GM12878 (cell line): Measurements from ENCODE around the gene BRAT1. TPM values are rescaled to one million over a fixed set of nuclear protein-coding genes. Genes with fewer than 3 reads are reported as not detected.

Source experiments
- ATAC-seq: fragments of 200-7000 bp; cut with Tn5 transposase; 3 replicates; pipeline ENCODE4 v1.9.1; 2020; ENCODE audit warnings: mild to moderate bottlenecking, moderate library complexity
- BruUV-seq: library from RNA; stranded (reverse); fragments of 400-500 nt; replicated peaks from 2 replicates; lab custom pipeline; 2021; lab: Mats Ljungman, UMichigan
- CTCF ChIA-PET: fragments of 300-600 bp; sonication (Branson Sonifier 250); formaldehyde crosslinking; extraction: SDS; loops from one replicate; lab custom pipeline; 2021; ENCODE audit warnings: inconsistent platforms; lab: Yijun Ruan, JAX
- POLR2A ChIA-PET: fragments of 350-600 bp; formaldehyde crosslinking; extraction: SDS; loops from one replicate; lab custom pipeline; 2021; ENCODE audit warnings: inconsistent platforms; lab: Charles Lee
- RAD21 ChIA-PET: fragments of 300-600 bp; sonication (Branson Sonifier 250); formaldehyde crosslinking; loops from one replicate; lab custom pipeline; 2023; ENCODE audit warnings: antibody characterized with exemption; ENCODE audit not compliant: unreplicated experiment; lab: Charles Lee
- SMC1A ChIA-PET: fragments of 300-600 bp; sonication (Branson Sonifier 250); formaldehyde crosslinking; loops from one replicate; lab custom pipeline; 2023; ENCODE audit not compliant: unreplicated experiment, uncharacterized antibody; lab: Charles Lee
- DNase-seq: peaks from one replicate; pipeline ENCODE4 v3.0.0-alpha.2; 2011; ENCODE audit warnings: low read depth, low spot score
- FAIRE-seq: peaks from 3 replicates; lab custom pipeline; 2011; peaks lifted over from hg19 to GRCh38; lab: Jason Lieb, UNC
- H2AFZ ChIP-seq: 2 replicates; pipeline ENCODE4 v1.6.0; 2011; ENCODE audit warnings: low read depth, low read length, control low read depth; ENCODE audit not compliant: control insufficient read depth
- H3K27ac ChIP-seq: 2 replicates; pipeline ENCODE4 v1.5.1; 2011; ENCODE audit warnings: control low read depth; ENCODE audit not compliant: control insufficient read depth, insufficient read depth
- H3K27me3 ChIP-seq, 2 experiments: replicated peaks in 1 of 2; 2 replicates each; pipeline versions ENCODE4 v1.6.0 to v1.6.1; 2011; ENCODE audit warnings: low read length in 1 of 2; ENCODE audit not compliant: control insufficient read depth in 2 of 2, insufficient read depth in 2 of 2
- H3K36me3 ChIP-seq, 2 experiments: 2 replicates each; pipeline ENCODE4 v1.5.1; 2011; ENCODE audit warnings: low read length in 1 of 2; ENCODE audit not compliant: control insufficient read depth in 2 of 2, insufficient read depth in 2 of 2
- H3K4me1 ChIP-seq: 2 replicates; pipeline ENCODE4 v1.6.1; 2011; ENCODE audit warnings: mild to moderate bottlenecking, low read length, moderate library complexity, mixed read lengths; ENCODE audit not compliant: control insufficient read depth, insufficient read depth
- H3K4me2 ChIP-seq: 2 replicates; pipeline ENCODE4 v1.6.0; 2011; ENCODE audit warnings: control low read depth; ENCODE audit not compliant: control insufficient read depth, insufficient read depth
- H3K4me3 ChIP-seq: fragments of 200-600 bp; sonication (generic); 2 replicates; pipeline ENCODE4 v1.5.1; 2016
- H3K79me2 ChIP-seq: 2 replicates; pipeline ENCODE4 v1.6.0; 2011; ENCODE audit warnings: low read length; ENCODE audit not compliant: control insufficient read depth, insufficient read depth
- H3K9ac ChIP-seq: 2 replicates; pipeline ENCODE4 v1.8.0; 2011; ENCODE audit warnings: low read length, control low read depth, mixed read lengths; ENCODE audit not compliant: control insufficient read depth, insufficient read depth
- H3K9me3 ChIP-seq: replicated peaks from 3 replicates; pipeline ENCODE4 v1.5.1; 2011; ENCODE audit warnings: mild to moderate bottlenecking, low read length; ENCODE audit not compliant: control insufficient read depth, insufficient read depth
- H4K20me1 ChIP-seq: 2 replicates; pipeline ENCODE4 v1.6.0; 2011; ENCODE audit not compliant: control insufficient read depth, insufficient read depth
- BCL11A ChIP-seq: IDR thresholded peaks from 2 replicates; pipeline ENCODE4 v1.6.1; 2011; ENCODE audit warnings: low read depth, low read length
- ESRRA ChIP-seq: IDR thresholded peaks from 2 replicates; pipeline ENCODE4 v1.6.1; 2012; ENCODE audit warnings: mild to moderate bottlenecking, low read length, improper control_type of control experiment
- FOS ChIP-seq: IDR thresholded peaks from 3 replicates; pipeline ENCODE4 v1.6.1; 2011; ENCODE audit warnings: borderline replicate concordance; ENCODE audit not compliant: insufficient read length; ENCODE audit errors: extremely low read depth
- FOXM1 ChIP-seq: IDR thresholded peaks from 2 replicates; pipeline ENCODE4 v1.6.1; 2012; ENCODE audit warnings: low read depth, mild to moderate bottlenecking, inconsistent platforms, low read length, moderate library complexity
- HDAC6 ChIP-seq: fragments of 200-600 bp; sonication (generic); IDR thresholded peaks from one replicate; pipeline ENCODE4 v1.8.0; 2017; ENCODE audit warnings: antibody characterized with exemption; ENCODE audit not compliant: unreplicated experiment
- KDM1A ChIP-seq: fragments of 200-600 bp; sonication (generic); IDR thresholded peaks from 2 replicates; pipeline ENCODE4 v1.6.1; 2016; ENCODE audit warnings: borderline replicate concordance
- MTA2 ChIP-seq: fragments of 450-650 bp; IDR thresholded peaks from 2 replicates; pipeline ENCODE4 v1.6.1; 2016; ENCODE audit warnings: low read depth, mild to moderate bottlenecking, moderate library complexity
- MTA3 ChIP-seq: IDR thresholded peaks from 2 replicates; pipeline ENCODE4 v1.6.1; 2012; ENCODE audit warnings: low read length, inconsistent platforms, borderline replicate concordance
- MYB ChIP-seq: fragments of 150-350 bp; IDR thresholded peaks from 2 replicates; pipeline ENCODE4 v1.6.1; 2014; ENCODE audit warnings: mild to moderate bottlenecking, low read depth, low read length, borderline replicate concordance
- NR2C2 ChIP-seq: IDR thresholded peaks from 2 replicates; pipeline ENCODE4 v1.6.1; 2011; ENCODE audit warnings: borderline replicate concordance, low read depth; ENCODE audit not compliant: control insufficient read depth, insufficient read length
- RCOR1 ChIP-seq: conservative IDR thresholded peaks from 2 replicates; pipeline ENCODE4 v1.6.1; 2012; ENCODE audit warnings: low read depth, low read length, improper control_type of control experiment
- RUNX3 ChIP-seq: IDR thresholded peaks from 2 replicates; pipeline ENCODE4 v1.6.1; 2012; ENCODE audit warnings: low read length, inconsistent platforms
- SRF ChIP-seq, 2 experiments: IDR thresholded peaks; 2 replicates each; pipeline ENCODE4 v1.6.1; 2011; ENCODE audit warnings: low read depth in 2 of 2, low read length in 2 of 2, mild to moderate bottlenecking in 1 of 2, moderate library complexity in 1 of 2
- TAF1 ChIP-seq: IDR thresholded peaks from 2 replicates; pipeline ENCODE4 v1.6.1; 2011; ENCODE audit warnings: mild to moderate bottlenecking, low read depth, low read length, borderline replicate concordance
- YBX1 ChIP-seq: fragments of 450-650 bp; IDR thresholded peaks from 2 replicates; pipeline ENCODE4 v1.6.1; 2016; ENCODE audit warnings: antibody characterized with exemption
- WGBS: methylation state at CpG from one replicate; pipeline ENCODE4 v1.1.6; 2016; ENCODE audit warnings: low lambda C conversion rate; ENCODE audit not compliant: insufficient replicate concordance, insufficient coverage; ENCODE audit errors: missing lambda C conversion rate; 5-methylcytosine and 5-hydroxymethylcytosine counted together
- in situ Hi-C: fragments of 300-500 bp; cut with MboI; formaldehyde crosslinking; loops from 9 replicates; pipeline ENCODE4 v1.14.3; 2018; ENCODE audit warnings: mixed read lengths
- intact Hi-C: fragments of 100-400 bp; cut with micrococcal nuclease; formaldehyde crosslinking; loops from one replicate; pipeline ENCODE4 v1.14.2; 2022; ENCODE audit not compliant: unreplicated experiment
- polyA plus RNA-seq, 11 experiments: library from polyadenylated mRNA; depleted of rRNA in 4 of 11; unstranded in 6 of 11; stranded (reverse) in 5 of 11; fragments of >200 nt; fragmentation: Nextera tagmentation in 4 of 11; fragmentation: Illumina TruSeq in 1 of 11; extraction: Ambion mirVana in 4 of 11; extraction: Trizol in 1 of 11; gene quantifications; 1 replicate in 1 of 11; 2 replicates in 10 of 11; pipeline versions ENCODE4 v1.2.1 to v1.2.3, GENCODE V29; 2011 to 2016; ENCODE audit warnings: inconsistent platforms in 2 of 11, missing spikeins in 2 of 11, low read depth in 1 of 11
- total RNA-seq, 4 experiments: library from RNA; depleted of rRNA in 3 of 4; stranded (reverse); fragments of >200 nt in 3 of 4; fragmentation: Illumina TruSeq in 1 of 4; extraction: Trizol in 1 of 4; gene quantifications; 2 replicates each; pipeline versions ENCODE4 v1.2.1 to v1.2.3, GENCODE V29; 2013 to 2021
- TF ChIP-seq, protein P1 (sequence below): fragments of 150-350 bp; IDR thresholded peaks from 2 replicates; pipeline ENCODE4 v1.6.1; 2016; ENCODE audit warnings: low read depth, low read length
- TF ChIP-seq, protein P2 (sequence below): IDR thresholded peaks from 2 replicates; pipeline ENCODE4 v1.6.1; 2011; ENCODE audit warnings: borderline replicate concordance, low read depth, mild to moderate bottlenecking, moderate library complexity, low read length; ENCODE audit not compliant: insufficient read depth, poor library complexity, severe bottlenecking
- TF ChIP-seq, protein P3 (sequence below): fragments of 450-650 bp; IDR thresholded peaks from 2 replicates; pipeline ENCODE4 v1.6.1; 2014; ENCODE audit warnings: mild to moderate bottlenecking

Gene BRAT1
- total and polyA plus RNA-seq, 10 of the 15 experiments (the other 5 are each of a cell fraction or from before 2014, with no cell fraction given): 0.13 to 53.3 (median 16.0) TPM

DNA sequence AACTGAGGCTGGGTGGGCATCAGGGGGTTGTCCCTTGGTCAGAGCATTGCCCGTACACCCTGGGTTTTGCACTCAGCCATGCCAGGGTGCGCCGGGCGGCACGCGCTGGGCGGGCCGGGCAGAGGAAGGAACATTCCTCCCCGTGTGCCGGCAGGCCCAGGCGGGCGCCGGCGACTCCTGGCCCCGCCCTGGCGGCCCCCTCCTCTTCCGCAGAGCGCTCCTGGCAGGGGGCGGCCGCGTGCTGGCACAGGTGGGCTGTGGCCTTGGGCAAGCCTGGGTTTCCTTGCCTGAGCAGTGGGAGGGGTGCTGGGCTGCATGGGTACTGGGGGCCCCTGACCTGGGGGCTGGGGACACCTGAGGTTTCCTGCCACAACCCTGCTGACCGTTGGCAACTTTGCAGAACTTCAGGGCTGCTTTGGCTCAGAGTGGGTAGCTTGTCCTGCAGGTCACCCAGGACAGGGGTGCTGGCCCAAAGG lies 31.8 kb downstream of the BRAT1 start:
- no peak for ATAC-seq
- intact Hi-C loops: no loop called here
- in situ Hi-C loops: no loop called here
- peaks cover 0 to 11% of the 10 kb centered on the region in 2 experiments; a peak in 3 of 4 replicates for H3K27me3 ChIP-seq
- H3K79me2 ChIP-seq: no peaks in the 10 kb centered on the region
- 40% methylated on average over 22 of the region's 22 CpGs for WGBS
- no peak for DNase-seq
- no TSS peak for BruUV-seq
- no peak for FAIRE-seq
- H3K4me3 ChIP-seq: no peak overlapping the region
- no peak overlapping the region for H2AFZ ChIP-seq
- H3K4me2 ChIP-seq: no peak overlapping the region
- peaks cover 23% of the 10 kb centered on the region for H3K4me1 ChIP-seq
- SMC1A ChIA-PET: interaction anchor here (0.7 kb wide), 1 partner anchor 31 kb away, joined by 3 read pairs; no protein-coding TSS in a partner anchor
- H3K36me3 ChIP-seq: no peaks in the 10 kb centered on the region
- CTCF ChIA-PET: interaction anchor here (2.2 kb wide), 1 partner anchor 44 kb away, joined by 7 read pairs; no protein-coding TSS in a partner anchor
- H4K20me1 ChIP-seq: no peaks in the 10 kb centered on the region
- H3K9ac ChIP-seq: no peak overlapping the region
- RAD21 ChIA-PET: interaction anchor here (1.5 kb wide), 1 partner anchor 36 kb away, joined by 3 read pairs; no protein-coding TSS in a partner anchor
- no peak overlapping the region for H3K27ac ChIP-seq
- H3K9me3 ChIP-seq: no peaks in the 10 kb centered on the region
- POLR2A ChIA-PET: no interaction called here
- TF ChIP-seq, protein P1, sequence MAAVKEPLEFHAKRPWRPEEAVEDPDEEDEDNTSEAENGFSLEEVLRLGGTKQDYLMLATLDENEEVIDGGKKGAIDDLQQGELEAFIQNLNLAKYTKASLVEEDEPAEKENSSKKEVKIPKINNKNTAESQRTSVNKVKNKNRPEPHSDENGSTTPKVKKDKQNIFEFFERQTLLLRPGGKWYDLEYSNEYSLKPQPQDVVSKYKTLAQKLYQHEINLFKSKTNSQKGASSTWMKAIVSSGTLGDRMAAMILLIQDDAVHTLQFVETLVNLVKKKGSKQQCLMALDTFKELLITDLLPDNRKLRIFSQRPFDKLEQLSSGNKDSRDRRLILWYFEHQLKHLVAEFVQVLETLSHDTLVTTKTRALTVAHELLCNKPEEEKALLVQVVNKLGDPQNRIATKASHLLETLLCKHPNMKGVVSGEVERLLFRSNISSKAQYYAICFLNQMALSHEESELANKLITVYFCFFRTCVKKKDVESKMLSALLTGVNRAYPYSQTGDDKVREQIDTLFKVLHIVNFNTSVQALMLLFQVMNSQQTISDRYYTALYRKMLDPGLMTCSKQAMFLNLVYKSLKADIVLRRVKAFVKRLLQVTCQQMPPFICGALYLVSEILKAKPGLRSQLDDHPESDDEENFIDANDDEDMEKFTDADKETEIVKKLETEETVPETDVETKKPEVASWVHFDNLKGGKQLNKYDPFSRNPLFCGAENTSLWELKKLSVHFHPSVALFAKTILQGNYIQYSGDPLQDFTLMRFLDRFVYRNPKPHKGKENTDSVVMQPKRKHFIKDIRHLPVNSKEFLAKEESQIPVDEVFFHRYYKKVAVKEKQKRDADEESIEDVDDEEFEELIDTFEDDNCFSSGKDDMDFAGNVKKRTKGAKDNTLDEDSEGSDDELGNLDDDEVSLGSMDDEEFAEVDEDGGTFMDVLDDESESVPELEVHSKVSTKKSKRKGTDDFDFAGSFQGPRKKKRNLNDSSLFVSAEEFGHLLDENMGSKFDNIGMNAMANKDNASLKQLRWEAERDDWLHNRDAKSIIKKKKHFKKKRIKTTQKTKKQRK: no peak
- TF ChIP-seq, protein P2, sequence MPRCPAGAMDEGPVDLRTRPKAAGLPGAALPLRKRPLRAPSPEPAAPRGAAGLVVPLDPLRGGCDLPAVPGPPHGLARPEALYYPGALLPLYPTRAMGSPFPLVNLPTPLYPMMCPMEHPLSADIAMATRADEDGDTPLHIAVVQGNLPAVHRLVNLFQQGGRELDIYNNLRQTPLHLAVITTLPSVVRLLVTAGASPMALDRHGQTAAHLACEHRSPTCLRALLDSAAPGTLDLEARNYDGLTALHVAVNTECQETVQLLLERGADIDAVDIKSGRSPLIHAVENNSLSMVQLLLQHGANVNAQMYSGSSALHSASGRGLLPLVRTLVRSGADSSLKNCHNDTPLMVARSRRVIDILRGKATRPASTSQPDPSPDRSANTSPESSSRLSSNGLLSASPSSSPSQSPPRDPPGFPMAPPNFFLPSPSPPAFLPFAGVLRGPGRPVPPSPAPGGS: no peak
- no peak for TF ChIP-seq FOS
- no peak for TF ChIP-seq MYB
- TF ChIP-seq SRF (IDR thresholded peaks at IDR 0.05; ENCODE audit: low read depth in 2 of 2, low read length in 2 of 2): no peak
- TF ChIP-seq, protein P3, sequence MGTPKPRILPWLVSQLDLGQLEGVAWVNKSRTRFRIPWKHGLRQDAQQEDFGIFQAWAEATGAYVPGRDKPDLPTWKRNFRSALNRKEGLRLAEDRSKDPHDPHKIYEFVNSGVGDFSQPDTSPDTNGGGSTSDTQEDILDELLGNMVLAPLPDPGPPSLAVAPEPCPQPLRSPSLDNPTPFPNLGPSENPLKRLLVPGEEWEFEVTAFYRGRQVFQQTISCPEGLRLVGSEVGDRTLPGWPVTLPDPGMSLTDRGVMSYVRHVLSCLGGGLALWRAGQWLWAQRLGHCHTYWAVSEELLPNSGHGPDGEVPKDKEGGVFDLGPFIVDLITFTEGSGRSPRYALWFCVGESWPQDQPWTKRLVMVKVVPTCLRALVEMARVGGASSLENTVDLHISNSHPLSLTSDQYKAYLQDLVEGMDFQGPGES: no peak
- TF ChIP-seq NR2C2: no peak
- TF ChIP-seq YBX1: no peak
- TF ChIP-seq TAF1: no peak
- TF ChIP-seq RUNX3: no peak
- no peak for TF ChIP-seq MTA3
- TF ChIP-seq MTA2: no peak
- TF ChIP-seq FOXM1: no peak
- TF ChIP-seq HDAC6: no peak
- TF ChIP-seq KDM1A: no peak
- no peak for TF ChIP-seq ESRRA
- TF ChIP-seq RCOR1: no peak
- no peak for TF ChIP-seq BCL11A
